Pancreas (tissue), 10 donors: Measurements from ENCODE around the gene BSG. TPM values are rescaled to one million over a fixed set of nuclear protein-coding genes. Genes with fewer than 3 reads are reported as not detected.
"Not testable (repeated sequence)": the region's sequence is repeated elsewhere in the genome, so short reads cannot be mapped to it uniquely, and the experiment has no call there.

Source experiments
- ATAC-seq, 4 donors: fragments of 200-7000 bp; cut with Tn5 transposase; one replicate each; pipeline versions ENCODE4 v1.8.0 to v1.9.1; 2020; ENCODE audit warnings: mild to moderate bottlenecking in 4 of 4, moderate library complexity in 4 of 4
- DNase-seq, 6 donors: peaks; one replicate each; pipeline ENCODE4 v3.0.0-alpha.2; 2020
- FAIRE-seq: peaks from 2 replicates; lab custom pipeline; 2012; peaks lifted over from hg19 to GRCh38; lab: Jason Lieb, UNC
- H3K27ac ChIP-seq, 4 donors: fragments of 200-600 bp; sonication (generic); 1 replicate in 3 of 4; 2 replicates in 1 of 4; pipeline versions ENCODE4 v1.5.0 to v1.8.0; 2020
- H3K27me3 ChIP-seq, 4 donors: fragments of 200-600 bp; one replicate each; pipeline ENCODE4 v1.8.0; 2021
- H3K36me3 ChIP-seq, 3 donors: fragments of 200-600 bp; sonication (generic) in 1 of 3; one replicate each; pipeline versions ENCODE4 v1.5.0 to v1.8.0; 2020 to 2021
- H3K4me1 ChIP-seq, 3 donors: fragments of 200-600 bp; one replicate each; pipeline ENCODE4 v1.8.0; 2021
- H3K4me3 ChIP-seq, 4 donors: fragments of 200-600 bp; sonication (generic) in 2 of 4; one replicate each; pipeline versions ENCODE4 v1.5.0 to v1.8.0; 2020 to 2021
- H3K9me3 ChIP-seq, 4 donors: fragments of 200-600 bp; one replicate each; pipeline ENCODE4 v1.8.0; 2021
- WGBS, 2 donors: extraction: QIAGEN DNeasy Blood & Tissue Kit; methylation state at CpG; one replicate each; pipeline ENCODE4 v1.1.7; 2013; 5-methylcytosine and 5-hydroxymethylcytosine counted together
- intact Hi-C, 3 donors: fragments of 100-400 bp; cut with DNase I; formaldehyde crosslinking; loops; one replicate each; pipeline versions ENCODE4 v1.11.1 to v1.14.2; 2022
- polyA plus RNA-seq, 2 donors: library from polyadenylated mRNA; stranded (reverse); fragments of 200-250 nt; gene quantifications; one replicate each; pipeline ENCODE4 v1.2.3, GENCODE V29; 2013
- total RNA-seq, 6 donors: library from RNA; stranded (reverse); fragmentation: NEBNext Ultra II Directional in 4 of 6; extraction: Animal tissue kit (Norgen Biotek cat#: 25700) in 4 of 6; gene quantifications; one replicate each; pipeline versions ENCODE4 v1.2.1 to v1.2.4, GENCODE V29; 2021 to 2023
- TF ChIP-seq, protein P1 (sequence below), 4 donors: fragments of 200-600 bp; sonication (generic) in 3 of 4; IDR thresholded peaks; one replicate each; pipeline versions ENCODE4 v1.5.0 to v1.8.0; 2021; ENCODE audit warnings: antibody characterized with exemption in 4 of 4
- donor health status: healthy with polysubstance abuse.
- donor health status: DM: no; HTN: no; CAD: no; lungs with moderate emphysema.
- donor health status: DM: no; HTN: no; CAD: no.
- donor health status: control.
- donor health status: control.
- donor health status: Bipolar disorder and iron deficiency.
- donor health status: DM: yes; HTN: yes; CAD: no.
- donor health status: DM: no; HTN: no; CAD: no.
- donor health status: DM: no; HTN: no; CAD: no.
- donor health status: DM: yes; HTN: yes; CAD: no.

The BSG gene
- total and polyA plus RNA-seq, 8 donors, result 122 to 256 (median 159) TPM

DNA sequence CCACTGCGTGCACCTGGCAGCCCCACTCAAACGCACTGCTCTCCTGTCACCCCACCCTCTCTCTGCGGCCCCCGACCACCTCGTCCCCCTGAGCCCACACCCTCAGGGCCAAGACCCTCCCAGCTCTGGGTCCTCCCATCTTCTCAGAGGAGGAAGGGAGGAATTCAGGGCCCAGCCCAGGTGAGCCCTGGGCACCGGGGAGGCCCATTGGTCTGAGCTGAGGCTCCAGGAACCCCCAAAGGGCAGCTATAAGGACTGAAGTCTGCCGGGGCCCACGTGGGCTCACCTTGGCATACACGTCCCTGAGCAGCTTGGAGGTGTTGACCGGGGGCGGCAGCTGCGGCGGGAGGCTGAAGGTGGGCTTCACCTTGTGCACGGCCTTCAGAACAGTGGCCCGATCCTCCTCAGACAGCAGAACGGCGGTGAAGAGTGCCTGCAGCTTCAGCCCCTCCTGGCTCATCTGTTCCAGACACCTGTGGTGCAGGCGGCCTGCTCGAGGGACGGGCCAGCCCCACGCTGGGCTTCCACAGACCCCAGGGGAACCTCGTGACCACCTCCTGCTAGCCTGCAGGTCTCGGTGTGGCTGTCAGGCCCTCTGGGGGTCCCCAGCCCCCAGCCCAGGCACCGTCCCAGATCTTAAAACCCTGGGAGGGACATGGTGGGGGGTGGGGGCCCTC, 52.2 kb downstream of the BSG start:
- H3K36me3 ChIP-seq, result peaks cover 0 to 6% (median 5%) of the 10 kb centered on the region in 3 donors
- peak in 1 of 6 donors; percentile 61 for DNase-seq
- H3K27ac ChIP-seq, result no peak overlapping the region
- ATAC-seq, result no peak
- WGBS, 2 donors, result 92 to 93% methylated on average over 21 to 24 of the region's 24 CpGs
- intact Hi-C loops, result no loop called here
- H3K9me3 ChIP-seq, result no peaks in the 10 kb centered on the region
- H3K4me3 ChIP-seq, result no peak overlapping the region
- H3K4me1 ChIP-seq, result no peaks in the 10 kb centered on the region
- H3K27me3 ChIP-seq, result no peaks in the 10 kb centered on the region
- TF ChIP-seq, protein P1, sequence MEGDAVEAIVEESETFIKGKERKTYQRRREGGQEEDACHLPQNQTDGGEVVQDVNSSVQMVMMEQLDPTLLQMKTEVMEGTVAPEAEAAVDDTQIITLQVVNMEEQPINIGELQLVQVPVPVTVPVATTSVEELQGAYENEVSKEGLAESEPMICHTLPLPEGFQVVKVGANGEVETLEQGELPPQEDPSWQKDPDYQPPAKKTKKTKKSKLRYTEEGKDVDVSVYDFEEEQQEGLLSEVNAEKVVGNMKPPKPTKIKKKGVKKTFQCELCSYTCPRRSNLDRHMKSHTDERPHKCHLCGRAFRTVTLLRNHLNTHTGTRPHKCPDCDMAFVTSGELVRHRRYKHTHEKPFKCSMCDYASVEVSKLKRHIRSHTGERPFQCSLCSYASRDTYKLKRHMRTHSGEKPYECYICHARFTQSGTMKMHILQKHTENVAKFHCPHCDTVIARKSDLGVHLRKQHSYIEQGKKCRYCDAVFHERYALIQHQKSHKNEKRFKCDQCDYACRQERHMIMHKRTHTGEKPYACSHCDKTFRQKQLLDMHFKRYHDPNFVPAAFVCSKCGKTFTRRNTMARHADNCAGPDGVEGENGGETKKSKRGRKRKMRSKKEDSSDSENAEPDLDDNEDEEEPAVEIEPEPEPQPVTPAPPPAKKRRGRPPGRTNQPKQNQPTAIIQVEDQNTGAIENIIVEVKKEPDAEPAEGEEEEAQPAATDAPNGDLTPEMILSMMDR (IDR thresholded peaks at IDR 0.05), result no peak
- no peak for FAIRE-seq

- Histone ChIP-seq H3K36me3 (peaks cover 0 to 5% (median 0%) of the 10 kb centered on the region in 3 donors), H3K27me3 (no peaks in the 10 kb centered on the region), H3K27ac (no peak overlapping the region), H3K9me3 (no peaks in the 10 kb centered on the region), H3K4me3 (no peak overlapping the region), H3K4me1 (no peaks in the 10 kb centered on the region)
- intact Hi-C loops, result no loop called here
- TF ChIP-seq, protein P1 (IDR thresholded peaks at IDR 0.05), result no peak
- peak in 1 of 6 donors; percentile 45 for DNase-seq
- no peak for FAIRE-seq
- ATAC-seq, result no peak
- WGBS, 2 donors, result 87 to 91% methylated on average over 5 of the region's 5 CpGs
These were observed 52.9 kb downstream of the BSG start for GRCh38 chr19:625257-625656.

GRCh38 chr19:626566-626965, 54.2 kb downstream of the BSG start:
- intact Hi-C loops, H3K27me3 ChIP-seq, H3K4me3 ChIP-seq, DNase-seq, H3K36me3 ChIP-seq, ATAC-seq, H3K27ac ChIP-seq, H3K4me1 ChIP-seq, FAIRE-seq, H3K9me3 ChIP-seq: not testable (repeated sequence)
- 99 to 100% methylated on average over 7 of the region's 7 CpGs for WGBS, 2 donors

- no peaks in the 10 kb centered on the region for H3K27me3 ChIP-seq
- TF ChIP-seq, protein P1 (IDR thresholded peaks at IDR 0.05), result no peak
- 88% methylated on average over 19 of the region's 19 CpGs for WGBS, 2 donors
- H3K36me3 ChIP-seq, result no peaks in the 10 kb centered on the region
- intact Hi-C loops, result no loop called here
- no peaks in the 10 kb centered on the region for H3K4me1 ChIP-seq
- ATAC-seq (no peak), FAIRE-seq (no peak), DNase-seq (no peak)
- no peaks in the 10 kb centered on the region for H3K9me3 ChIP-seq
- no peak overlapping the region for H3K27ac ChIP-seq
- H3K4me3 ChIP-seq, result no peak overlapping the region
These were observed 55.8 kb downstream of the BSG start for GRCh38 chr19:628168-628567.

DNA sequence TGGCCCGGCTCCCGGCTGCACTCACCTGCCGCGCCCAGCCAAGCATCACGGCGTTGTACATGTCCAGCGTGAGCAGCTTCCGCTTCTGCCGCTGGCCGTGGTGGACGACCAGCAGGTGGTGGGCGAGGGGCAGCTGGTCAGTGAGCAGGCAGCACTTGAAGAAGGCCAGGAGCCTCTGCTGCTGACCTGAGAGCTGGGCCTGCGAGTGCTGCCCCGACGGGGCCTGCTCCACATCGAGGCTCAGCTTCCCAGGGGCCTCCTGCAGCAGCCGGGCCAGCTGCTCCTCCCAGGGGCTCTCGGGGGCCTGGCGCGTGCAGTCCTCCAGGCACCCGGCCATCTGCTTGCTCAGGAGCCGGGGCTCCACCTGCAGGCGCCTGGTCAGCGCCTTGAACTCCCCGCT, 57.1 kb downstream of the BSG start:
- peak in 1 of 6 donors; percentile 59 for DNase-seq
- H3K4me1 ChIP-seq, H3K36me3 ChIP-seq, ATAC-seq, H3K4me3 ChIP-seq, H3K27ac ChIP-seq, FAIRE-seq, H3K9me3 ChIP-seq, H3K27me3 ChIP-seq, intact Hi-C loops: not testable (repeated sequence)
- WGBS, 2 donors, result 83 to 84% methylated on average over 23 to 25 of the region's 25 CpGs
